Caco-2 (cell line): ENCODE data around the gene PRR36. TPM values are rescaled to one million over a fixed set of nuclear protein-coding genes. Genes with fewer than 3 reads are reported as not detected.

Experiments used
- BruUV-seq: library from RNA; stranded (reverse); fragments of 400-500 nt; replicated peaks from 2 replicates; lab custom pipeline; 2021; lab: Mats Ljungman, UMichigan
- CTCF ChIA-PET: fragments of 300-600 bp; sonication (Branson Sonifier 250); formaldehyde crosslinking; loops from one replicate; lab custom pipeline; 2022; ENCODE audit warnings: antibody characterized with exemption; lab: Charles Lee
- POLR2A ChIA-PET: fragments of 300-600 bp; sonication (Branson Sonifier 250); formaldehyde crosslinking; loops from one replicate; lab custom pipeline; 2022; ENCODE audit warnings: antibody characterized with exemption; lab: Charles Lee
- DNase-seq, 2 experiments: peaks; one replicate each; pipeline versions ENCODE4 v3.0.0 to v3.0.0-alpha.2; 2020 to 2022
- H3K27me3 ChIP-seq: replicated peaks from 2 replicates; pipeline ENCODE4 v1.6.0; 2011; ENCODE audit warnings: low read length; ENCODE audit not compliant: control insufficient read depth, insufficient read depth
- H3K36me3 ChIP-seq: 2 replicates; pipeline ENCODE4 v1.5.1; 2011; ENCODE audit warnings: low read length; ENCODE audit not compliant: control insufficient read depth, insufficient read depth
- H3K4me1 ChIP-seq: fragments of 250-450 bp; sonication (Bioruptor Pico); 2 replicates; pipeline ENCODE4 v1.5.1; 2020; ENCODE audit warnings: mild to moderate bottlenecking
- H3K4me3 ChIP-seq: 2 replicates; pipeline ENCODE4 v1.5.1; 2011; ENCODE audit warnings: low read depth, mild to moderate bottlenecking, control low read depth, low read length
- H3K9me3 ChIP-seq: fragments of 250-450 bp; sonication (Bioruptor Pico); 2 replicates; pipeline ENCODE4 v1.5.1; 2020; ENCODE audit warnings: mild to moderate bottlenecking, moderate library complexity
- H3K27ac Mint-ChIP-seq: one replicate; pipeline ENCODE4 v1.8.0; 2022; ENCODE audit warnings: mixed read lengths; ENCODE audit not compliant: unreplicated experiment
- H3K27me3 Mint-ChIP-seq: one replicate; pipeline ENCODE4 v1.8.0; 2022; ENCODE audit warnings: mixed read lengths; ENCODE audit not compliant: insufficient read depth, unreplicated experiment
- H3K36me3 Mint-ChIP-seq: one replicate; pipeline ENCODE4 v1.8.0; 2022; ENCODE audit warnings: mild to moderate bottlenecking, mixed read lengths; ENCODE audit not compliant: insufficient read depth, unreplicated experiment
- H3K4me1 Mint-ChIP-seq: one replicate; pipeline ENCODE4 v1.8.0; 2022; ENCODE audit warnings: low read depth, mixed read lengths; ENCODE audit not compliant: unreplicated experiment
- H3K4me3 Mint-ChIP-seq: one replicate; pipeline ENCODE4 v1.8.0; 2022; ENCODE audit warnings: mild to moderate bottlenecking, moderate library complexity, mixed read lengths; ENCODE audit not compliant: unreplicated experiment
- H3K9me3 Mint-ChIP-seq: one replicate; pipeline ENCODE4 v1.8.0; 2022; ENCODE audit warnings: mixed read lengths; ENCODE audit not compliant: unreplicated experiment
- CTCF ChIP-seq, 2 experiments: fragments of 200-600 bp in 1 of 2; IDR thresholded peaks; 1 replicate in 1 of 2; 2 replicates in 1 of 2; pipeline versions ENCODE4 v1.5.1 to v1.8.0; 2011 to 2022; ENCODE audit warnings: antibody characterized with exemption in 1 of 2, control low read depth in 1 of 2, inconsistent platforms in 1 of 2, low read depth in 1 of 2, low read length in 1 of 2, mild to moderate bottlenecking in 1 of 2, moderate library complexity in 1 of 2; ENCODE audit not compliant: insufficient read depth in 1 of 2, severe bottlenecking in 1 of 2, unreplicated experiment in 1 of 2
- intact Hi-C: fragments of 100-400 bp; cut with micrococcal nuclease; formaldehyde crosslinking; loops from one replicate; pipeline ENCODE4 v1.10.0; 2022; ENCODE audit not compliant: unreplicated experiment
- total RNA-seq: library from RNA; stranded (reverse); gene quantifications from 2 replicates; pipeline ENCODE4 v1.2.3, GENCODE V29; 2022

The PRR36 gene
- total RNA-seq, 1 experiment from 2014 or later: 3.7 TPM

- Mint-ChIP-seq H3K9me3 (no peaks in the 10 kb centered on the region), H3K27ac (no peak overlapping the region), H3K36me3 (no peaks in the 10 kb centered on the region), H3K27me3 (no peaks in the 10 kb centered on the region), H3K4me3 (no peak overlapping the region), H3K4me1 (no peaks in the 10 kb centered on the region)
- ChIA-PET CTCF (no interaction called here), POLR2A (interaction anchor here (0.6 kb wide), 1 partner anchor 56 kb away, joined by 3 read pairs; no protein-coding TSS in a partner anchor)
- no peak for TF ChIP-seq CTCF (IDR thresholded peaks at IDR 0.05; ENCODE audit: insufficient read depth in 1 of 2, low read depth in 1 of 2, low read length in 1 of 2, severe bottlenecking in 1 of 2, unreplicated experiment in 1 of 2)
- Histone ChIP-seq H3K27me3 (no peaks in the 10 kb centered on the region), H3K9me3 (no peaks in the 10 kb centered on the region), H3K36me3 (no peaks in the 10 kb centered on the region), H3K4me1 (no peaks in the 10 kb centered on the region), H3K4me3 (no peak overlapping the region)
- DNase-seq: no peak
- no TSS peak for BruUV-seq
- intact Hi-C loops: no loop called here
Observed at GRCh38 chr19:7839476-7839875, 34.7 kb downstream of the PRR36 start.

GRCh38 chr19:7833225-7834099 lies 40.7 kb downstream of the PRR36 start:
- Mint-ChIP-seq H3K36me3 (peaks cover 13% of the 10 kb centered on the region), H3K9me3 (no peaks in the 10 kb centered on the region), H3K4me3 (no peak overlapping the region), H3K4me1 (peaks cover 7% of the 10 kb centered on the region), H3K27me3 (peaks cover 2% of the 10 kb centered on the region), H3K27ac (no peak overlapping the region)
- ChIA-PET CTCF (no interaction called here), POLR2A (no interaction called here)
- no peaks in the 10 kb centered on the region; the same call in 1 of the 2 replicates for H3K4me1 ChIP-seq
- DNase-seq: no peak
- no TSS peak for BruUV-seq
- H3K4me3 ChIP-seq: no peak overlapping the region
- intact Hi-C loops: no loop called here
- H3K27me3 ChIP-seq: no peaks in the 10 kb centered on the region
- no peak for TF ChIP-seq CTCF (IDR thresholded peaks at IDR 0.05; ENCODE audit: insufficient read depth in 1 of 2, low read depth in 1 of 2, low read length in 1 of 2, severe bottlenecking in 1 of 2, unreplicated experiment in 1 of 2)
- H3K36me3 ChIP-seq: no peaks in the 10 kb centered on the region
- H3K9me3 ChIP-seq: no peaks in the 10 kb centered on the region

- DNase-seq: no peak
- Histone ChIP-seq H3K4me3 (no peak overlapping the region), H3K4me1 (no peaks in the 10 kb centered on the region; the same call in 1 of the 2 replicates), H3K9me3 (no peaks in the 10 kb centered on the region), H3K27me3 (no peaks in the 10 kb centered on the region), H3K36me3 (no peaks in the 10 kb centered on the region)
- CTCF ChIA-PET: interaction anchor here (1.2 kb wide), 1 partner anchor 152 kb away, joined by 3 read pairs; the partner anchor contains the start of gene TRAPPC5
- H3K27me3 Mint-ChIP-seq: peaks cover 4% of the 10 kb centered on the region
- peaks cover 7% of the 10 kb centered on the region for H3K4me1 Mint-ChIP-seq
- TF ChIP-seq CTCF (IDR thresholded peaks at IDR 0.05; ENCODE audit: insufficient read depth in 1 of 2, low read depth in 1 of 2, low read length in 1 of 2, severe bottlenecking in 1 of 2, unreplicated experiment in 1 of 2): no peak
- no peaks in the 10 kb centered on the region for H3K9me3 Mint-ChIP-seq
- no TSS peak for BruUV-seq
- POLR2A ChIA-PET: no interaction called here
- peaks cover 13% of the 10 kb centered on the region for H3K36me3 Mint-ChIP-seq
- no peak overlapping the region for H3K4me3 Mint-ChIP-seq
- no peak overlapping the region for H3K27ac Mint-ChIP-seq
- intact Hi-C loops: no loop called here
Observed at GRCh38 chr19:7832781-7833180, 41.4 kb downstream of the PRR36 start.
